ENCODE results near the gene GBX1.

DNA sequence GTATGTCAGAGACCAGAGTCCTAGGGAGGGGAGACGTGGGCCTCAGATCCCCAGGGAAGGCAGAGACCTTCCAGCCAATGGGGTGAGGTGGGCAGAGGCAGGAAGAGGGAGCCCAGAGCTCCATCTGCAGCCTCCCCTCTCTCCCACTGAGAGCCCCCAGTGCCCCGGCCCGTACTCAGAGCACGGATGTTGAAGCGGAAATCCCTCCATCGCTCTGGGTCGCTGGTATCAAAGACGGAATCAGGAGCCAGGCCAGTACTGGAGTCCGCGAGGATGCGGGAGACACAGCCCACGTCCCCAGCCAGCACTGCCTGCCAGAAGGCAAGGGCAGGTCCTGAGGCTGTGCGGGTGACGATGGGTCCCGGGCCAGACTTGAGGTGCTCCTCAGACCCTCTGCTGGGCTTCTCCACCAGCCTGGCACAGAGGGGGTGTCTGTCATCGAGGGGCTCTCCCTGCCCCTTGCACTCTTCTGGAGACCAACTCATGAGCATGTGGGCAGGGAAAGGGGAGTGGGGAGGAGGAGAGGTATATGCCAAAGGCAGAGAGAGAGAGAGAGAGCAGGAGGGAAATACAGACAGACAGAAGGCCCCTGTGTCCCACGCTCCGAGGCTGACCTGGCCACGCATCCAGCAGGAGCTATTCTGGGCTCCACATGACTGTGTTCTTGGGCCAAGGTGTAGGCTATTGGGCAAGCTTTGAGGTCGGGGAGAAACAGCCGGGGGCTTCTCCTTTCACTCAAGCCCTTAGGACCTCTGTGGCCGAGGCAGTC, 19.3 kb upstream of the GBX1 start, which contains the start of gene ASB10:
- no peak for TF ChIP-seq CTCF (IDR thresholded peaks at IDR 0.05)
- no peak for TF ChIP-seq POLR2A (IDR thresholded peaks at IDR 0.05)
- TF ChIP-seq POLR2AphosphoS5 (IDR thresholded peaks at IDR 0.05): no peak

Measured in breast epithelium (tissue), 3 donors.